GM13977 (cell line): ENCODE results near the gene OFD1.

Experiments
- DNase-seq: peaks from one replicate; pipeline ENCODE4 v3.0.0; 2012; ENCODE audit warnings: low spot score
- CTCF ChIP-seq: IDR thresholded peaks from 2 replicates; pipeline ENCODE4 v1.5.1; 2012; ENCODE audit warnings: mild to moderate bottlenecking, control low read depth; ENCODE audit not compliant: insufficient read depth; ENCODE audit errors: extremely low read depth, missing control alignments
- in situ Hi-C: fragments of 300-500 bp; cut with MboI; formaldehyde crosslinking; loops from one replicate; pipeline ENCODE4 v1.12.0; 2022; ENCODE audit warnings: low sequenced_read_pairs, low pct_unique_long_range_greater_than_20kb, mixed read lengths, inconsistent platforms; ENCODE audit not compliant: unreplicated experiment

Gene OFD1

DNA sequence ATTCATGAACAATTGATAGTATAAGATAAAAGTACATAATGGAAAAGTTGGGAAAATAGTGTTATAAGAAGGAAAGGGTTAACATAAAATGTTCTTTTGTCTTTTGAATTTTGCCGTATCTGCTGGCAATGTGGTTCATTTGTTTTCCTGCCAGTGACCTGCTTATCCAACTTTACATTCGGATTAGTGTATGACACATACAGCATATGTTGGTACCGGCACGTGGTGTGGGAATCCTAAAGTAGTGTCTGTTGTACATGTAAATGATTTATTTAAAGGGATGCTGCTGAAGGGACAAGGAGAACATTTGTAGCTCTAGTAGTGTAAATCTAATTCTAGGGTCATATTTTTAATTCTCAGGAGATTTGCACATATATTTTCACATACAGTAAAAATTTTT lies 34.2 kb upstream of the OFD1 start:
- no peak for TF ChIP-seq CTCF
- in situ Hi-C loops, result loop anchor here (25.0 kb wide), 1 partner anchor 438 kb away; no protein-coding TSS in a partner anchor

GRCh38 chrX:13702111-13702789 lies 32.3 kb upstream of the OFD1 start:
- DNase-seq, result no peak
- in situ Hi-C loops, result loop anchor here (25.0 kb wide), 1 partner anchor 440 kb away; no protein-coding TSS in a partner anchor
- no peak for TF ChIP-seq CTCF

More for the DNA sequence above, 34.2 kb upstream of the OFD1 start:
- DNase-seq, result no peak

DNA sequence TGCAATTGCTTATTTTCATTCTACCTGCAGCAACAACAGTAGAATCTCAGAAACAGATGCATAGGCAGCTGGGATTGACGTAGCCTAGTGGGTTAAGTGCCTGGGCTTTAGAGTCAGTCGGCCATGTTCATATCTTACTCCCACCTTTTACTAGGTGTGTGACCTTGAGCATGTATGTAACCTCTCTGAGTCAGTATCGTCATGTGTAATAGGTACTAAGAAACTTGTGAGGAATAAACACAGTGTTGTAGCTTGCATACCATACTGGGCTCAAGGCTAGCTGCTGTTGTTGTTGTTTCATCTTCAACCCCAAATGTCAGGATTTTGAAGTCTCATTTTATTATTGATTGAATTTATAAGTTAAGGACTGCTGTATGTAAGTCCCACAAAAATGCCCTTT lies 31.4 kb upstream of the OFD1 start:
- no peak for DNase-seq
- in situ Hi-C loops, result loop anchor here (25.0 kb wide), 1 partner anchor 441 kb away; no protein-coding TSS in a partner anchor
- no peak for TF ChIP-seq CTCF

DNA sequence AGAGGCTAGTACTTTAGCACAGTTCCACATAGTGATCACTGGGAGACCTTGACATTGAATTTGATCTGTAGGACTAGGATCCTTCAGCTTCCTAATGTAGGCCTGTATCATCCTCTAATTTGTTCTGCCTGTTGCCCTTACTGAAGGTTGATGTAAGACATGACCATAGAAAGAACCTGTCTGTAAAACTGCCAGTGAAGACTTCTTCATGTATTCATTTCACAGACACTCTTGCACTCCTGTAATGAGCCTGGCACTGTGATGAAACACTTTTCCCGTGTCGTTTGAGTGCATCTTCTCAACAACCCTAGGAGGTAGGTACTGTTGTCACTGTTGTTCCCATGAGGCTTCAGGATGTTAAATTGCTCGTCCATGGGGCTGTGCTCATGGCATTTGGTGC lies 31.0 kb upstream of the OFD1 start:
- in situ Hi-C loops, result loop anchor here (25.0 kb wide), 1 partner anchor 441 kb away; no protein-coding TSS in a partner anchor
- no peak for TF ChIP-seq CTCF
- no peak for DNase-seq

GRCh38 chrX:13711141-13711540 lies 23.4 kb upstream of the OFD1 start:
- no peak for DNase-seq
- in situ Hi-C loops, result loop anchor here (25.0 kb wide), 1 partner anchor 449 kb away; no protein-coding TSS in a partner anchor
- TF ChIP-seq CTCF, result no peak

DNA sequence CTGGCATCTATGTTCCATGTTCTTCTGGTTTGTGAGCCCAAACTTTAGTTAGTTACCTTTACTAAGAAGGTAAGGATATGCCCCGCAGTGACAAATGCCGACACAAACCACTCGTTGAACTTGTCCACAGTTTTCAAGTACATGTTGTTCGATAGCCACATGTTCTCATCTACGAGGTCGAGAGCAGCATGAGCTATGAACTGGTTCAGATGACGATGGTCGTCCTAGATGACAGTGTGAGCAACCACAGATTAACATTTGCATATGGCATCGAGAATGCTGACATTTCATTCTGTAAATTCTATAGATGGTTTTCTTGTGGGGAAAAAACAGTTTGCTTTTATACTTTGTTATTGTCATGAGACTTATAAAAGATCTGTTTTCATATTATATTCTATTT lies 18.1 kb upstream of the OFD1 start:
- no peak for DNase-seq
- in situ Hi-C loops, result loop anchor here (25.0 kb wide), 1 partner anchor 454 kb away; no protein-coding TSS in a partner anchor
- no peak for TF ChIP-seq CTCF

DNA sequence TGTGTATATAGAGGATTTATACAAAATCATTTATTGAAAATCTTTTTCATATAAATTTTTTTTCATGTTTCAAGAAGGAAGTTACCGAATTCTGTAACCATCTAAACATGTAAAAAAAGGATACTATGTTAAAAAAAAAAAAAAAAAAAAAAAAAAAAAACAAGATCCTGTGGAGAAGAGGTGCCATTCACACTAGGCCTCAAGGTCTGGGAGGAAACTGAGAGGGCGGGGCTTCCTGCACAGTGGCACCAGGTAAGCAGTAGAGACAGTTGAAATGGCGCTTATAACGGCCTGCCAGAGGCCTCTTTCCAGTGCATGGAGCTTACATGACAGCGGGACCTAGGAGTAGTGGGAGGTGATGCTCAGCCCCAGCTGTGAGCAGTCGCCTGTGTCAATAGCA lies 17.6 kb upstream of the OFD1 start:
- in situ Hi-C loops, result loop anchor here (25.0 kb wide), 1 partner anchor 455 kb away; no protein-coding TSS in a partner anchor
- no peak for DNase-seq
- no peak for TF ChIP-seq CTCF
